HG03521 (cell line): ENCODE data around the gene PUDP.
A peak's percentile ranks its signal among the peaks of the same experiment; 100 is the strongest.

Experiments used
- ATAC-seq: cut with Tn5 transposase; IDR thresholded peaks from one replicate; pipeline ENCODE4 v1.9.1; 2021; ENCODE audit warnings: mild to moderate bottlenecking, moderate library complexity; ENCODE audit not compliant: unreplicated experiment

Gene PUDP

DNA sequence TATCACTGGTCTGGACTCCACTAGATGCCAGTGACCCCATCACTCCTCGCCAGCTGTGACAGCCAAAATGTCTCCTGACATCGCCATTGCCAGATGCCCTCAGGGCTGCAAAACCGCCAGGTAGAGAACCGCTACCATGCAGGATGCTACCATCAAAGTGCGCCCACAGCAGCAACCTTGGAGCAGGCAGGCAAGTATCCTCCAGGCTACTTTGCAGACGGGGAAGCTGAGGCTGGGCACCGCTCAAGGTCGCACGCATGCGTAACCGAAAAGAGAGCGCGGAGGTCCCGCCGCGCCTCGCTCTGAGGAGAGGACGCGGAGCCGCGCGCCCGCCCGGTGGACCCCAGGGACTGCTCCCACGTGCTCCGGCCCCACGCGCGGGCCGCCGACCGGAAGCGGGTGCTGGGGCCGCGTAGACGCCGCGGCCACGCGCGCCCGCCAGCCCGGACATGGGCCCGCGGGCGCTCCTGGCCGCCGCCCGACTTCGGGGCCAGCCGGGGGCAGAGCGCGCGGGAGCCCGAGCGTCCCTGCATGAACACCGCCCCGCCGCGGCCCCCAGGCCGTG lies 458 bp downstream of the PUDP start, which contains the start of gene STS:
STS (plus strand) TSS at position 300 of the 565 bp plus-strand sequence. CDS start 105,488 bp downstream, outside the sequence.
- ATAC-seq, result peak; percentile 36

DNA sequence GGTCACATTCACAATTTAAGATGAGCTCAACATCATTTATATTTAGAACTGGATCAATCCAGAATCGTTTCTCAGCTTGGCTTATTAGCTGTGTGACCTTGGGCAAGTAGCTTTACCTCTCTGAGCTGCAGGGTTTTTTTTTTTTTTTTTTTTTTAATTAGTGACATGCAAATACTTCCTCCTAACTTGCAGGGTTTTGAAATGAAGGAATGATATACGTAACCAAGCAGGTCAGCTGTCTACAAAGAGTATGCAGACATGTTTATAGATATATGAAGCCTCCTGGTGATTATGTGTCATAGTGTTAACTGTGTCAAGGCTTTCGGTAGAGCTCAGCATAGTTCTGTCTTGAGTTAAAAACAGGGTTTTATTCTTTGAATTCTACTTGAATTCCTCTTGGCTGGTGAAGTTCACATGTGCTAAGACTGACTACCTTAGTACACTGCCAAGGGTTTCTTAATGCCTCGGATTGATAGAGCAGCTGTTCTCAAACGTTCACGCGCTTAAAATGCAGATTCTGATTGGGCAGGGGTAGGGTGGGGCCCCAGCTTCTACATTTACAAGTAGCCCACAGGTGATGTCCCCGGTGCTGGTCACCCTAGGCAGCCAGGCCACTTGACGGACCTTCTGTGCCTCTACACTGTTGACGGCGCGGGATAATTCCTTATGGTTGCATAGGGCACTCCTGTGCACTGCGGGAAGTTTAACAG lies 1.1 kb downstream of the PUDP start:
- ATAC-seq, result peak; percentile 6

- no peak for ATAC-seq
Measured at GRCh38 chrX:7146020-7146702, 1.8 kb downstream of the PUDP start.

GRCh38 chrX:7145454-7145853 lies 2.5 kb downstream of the PUDP start:
- ATAC-seq, result no peak

GRCh38 chrX:7143941-7144525 lies 3.9 kb downstream of the PUDP start:
- ATAC-seq, result no peak

GRCh38 chrX:7143076-7143475 lies 4.9 kb downstream of the PUDP start:
- no peak for ATAC-seq

GRCh38 chrX:7139202-7140081 lies 8.5 kb downstream of the PUDP start:
- ATAC-seq, result no peak

DNA sequence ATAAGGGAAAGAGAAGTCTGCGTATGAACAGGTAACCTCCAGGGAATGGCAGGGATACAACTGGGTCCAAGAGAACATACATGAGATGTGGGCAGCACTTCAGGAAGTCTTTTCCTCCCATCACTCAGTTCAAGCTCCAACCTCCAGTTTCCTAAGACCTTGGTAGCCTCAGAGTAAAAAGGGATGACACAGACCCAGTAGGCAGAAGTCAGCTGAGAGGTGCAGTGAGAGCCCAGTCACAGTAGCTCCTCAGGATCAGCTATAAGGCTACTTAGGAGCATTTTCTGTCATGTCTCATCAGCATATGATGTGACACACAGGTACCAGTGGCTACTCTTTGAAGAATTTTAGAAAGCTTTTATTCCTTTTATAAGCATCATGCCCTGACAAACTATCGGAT lies 13.0 kb downstream of the PUDP start:
- no peak for ATAC-seq

DNA sequence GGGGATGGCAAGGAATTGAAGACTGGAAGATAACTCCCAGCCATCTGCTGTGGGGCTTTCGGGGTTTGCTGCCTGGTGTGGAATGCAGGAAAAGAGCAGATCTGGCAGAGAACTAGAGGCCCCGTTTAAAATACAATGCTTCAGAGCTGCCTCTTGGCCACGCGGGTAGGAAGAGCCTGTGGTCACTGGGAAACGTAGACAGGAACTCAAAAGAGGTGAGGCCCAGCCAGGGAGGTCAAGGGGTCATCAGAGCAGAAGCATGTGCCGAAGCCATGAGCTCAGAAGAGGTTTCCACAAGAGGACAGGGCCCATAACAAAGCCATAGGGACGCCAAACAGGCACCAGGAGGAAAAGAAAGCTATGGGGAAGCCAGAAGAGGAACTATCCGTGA lies 14.9 kb downstream of the PUDP start:
- ATAC-seq, result peak; percentile 22

DNA sequence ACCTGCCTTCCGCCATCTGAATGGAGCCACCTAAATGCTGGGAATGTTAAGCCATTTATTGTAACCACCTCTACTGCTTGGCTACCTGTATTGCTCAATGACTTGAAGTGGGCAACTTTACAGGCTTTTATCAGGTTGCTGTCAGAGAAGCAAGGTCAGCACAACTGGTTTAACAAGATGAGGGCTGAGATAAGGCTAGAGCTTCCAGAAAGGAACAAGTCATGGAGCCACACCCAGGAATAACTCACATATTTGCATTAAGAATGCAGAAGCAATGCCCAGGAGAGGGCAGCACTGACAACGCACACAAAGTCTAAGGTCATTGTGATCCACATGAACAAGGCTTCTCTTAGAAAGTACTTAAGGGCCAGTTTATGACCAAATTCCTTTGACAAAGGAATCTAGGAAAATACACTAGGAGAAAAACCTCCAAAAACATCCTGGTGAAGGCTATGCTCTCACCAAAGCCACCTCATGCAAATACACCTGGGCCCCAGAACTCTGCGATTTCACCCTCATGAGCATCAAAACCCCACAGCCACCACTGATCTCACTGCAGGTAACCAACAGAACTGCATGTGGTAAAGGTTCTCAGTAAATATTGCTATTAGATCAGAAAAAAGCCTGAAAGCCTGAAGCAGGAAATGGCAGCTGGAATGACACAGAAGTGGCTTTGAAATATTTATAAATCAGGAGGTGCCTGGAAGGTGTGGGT lies 15.5 kb downstream of the PUDP start:
- ATAC-seq, result peak; percentile 84

DNA sequence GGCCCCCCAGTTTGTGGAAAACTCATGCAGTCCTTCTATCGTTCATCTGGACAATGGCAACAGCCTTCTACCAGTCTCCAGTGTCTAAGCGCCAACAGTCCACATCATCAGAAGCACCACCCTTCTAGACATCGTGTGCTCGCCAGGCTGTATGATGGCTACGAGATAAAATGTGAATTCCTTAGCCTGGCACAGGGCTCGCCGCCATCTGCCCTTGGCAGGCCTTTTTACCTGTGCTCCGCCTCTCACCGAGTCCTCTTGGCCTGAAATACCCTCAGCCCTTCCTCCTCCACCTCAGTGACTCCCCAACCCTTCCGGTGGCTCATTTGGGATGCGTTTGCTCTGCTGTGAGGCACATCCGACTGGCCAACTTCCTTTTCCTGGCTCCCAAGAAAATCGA lies 16.3 kb downstream of the PUDP start:
- ATAC-seq, result no peak

GRCh38 chrX:7127056-7127455 lies 20.9 kb downstream of the PUDP start:
- no peak for ATAC-seq

DNA sequence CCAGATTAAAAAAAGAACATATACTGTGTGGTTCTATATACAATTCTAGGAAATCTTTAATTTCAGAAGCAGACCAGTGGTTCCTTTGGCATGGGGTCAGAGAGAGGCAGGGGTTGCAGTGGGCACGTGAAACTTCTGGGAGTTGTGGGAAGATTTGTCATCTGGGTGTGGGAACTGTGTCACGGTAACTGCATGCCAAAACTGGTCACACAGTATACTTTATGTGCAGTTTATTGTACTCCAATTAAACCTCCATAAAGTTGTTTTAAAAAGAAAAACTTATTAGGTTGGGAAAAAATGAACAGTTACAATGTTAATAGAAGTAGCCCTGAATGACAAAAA lies 27.1 kb downstream of the PUDP start:
- no peak for ATAC-seq

- no peak for ATAC-seq
Measured at GRCh38 chrX:7119950-7120877, 27.7 kb downstream of the PUDP start.

DNA sequence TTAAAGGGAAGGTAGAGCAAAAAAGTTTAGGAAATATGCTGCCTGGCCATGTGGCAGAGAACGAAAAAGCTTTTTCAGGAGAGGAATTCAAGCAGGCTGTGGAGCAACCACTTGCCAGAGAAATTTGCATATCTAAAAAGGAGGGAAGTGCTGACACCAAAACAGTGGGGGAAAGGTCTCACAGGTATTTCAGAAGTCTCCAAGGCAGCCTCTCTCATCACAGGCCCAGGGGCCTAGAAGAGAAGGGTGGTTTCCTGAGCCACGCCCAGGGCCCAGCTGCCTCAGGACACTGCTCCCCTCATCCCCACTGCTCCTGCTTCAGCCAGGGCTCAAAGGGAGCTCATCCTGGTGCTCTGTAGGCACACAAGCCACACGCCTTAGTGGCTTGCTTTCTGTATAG lies 30.4 kb downstream of the PUDP start:
- no peak for ATAC-seq

DNA sequence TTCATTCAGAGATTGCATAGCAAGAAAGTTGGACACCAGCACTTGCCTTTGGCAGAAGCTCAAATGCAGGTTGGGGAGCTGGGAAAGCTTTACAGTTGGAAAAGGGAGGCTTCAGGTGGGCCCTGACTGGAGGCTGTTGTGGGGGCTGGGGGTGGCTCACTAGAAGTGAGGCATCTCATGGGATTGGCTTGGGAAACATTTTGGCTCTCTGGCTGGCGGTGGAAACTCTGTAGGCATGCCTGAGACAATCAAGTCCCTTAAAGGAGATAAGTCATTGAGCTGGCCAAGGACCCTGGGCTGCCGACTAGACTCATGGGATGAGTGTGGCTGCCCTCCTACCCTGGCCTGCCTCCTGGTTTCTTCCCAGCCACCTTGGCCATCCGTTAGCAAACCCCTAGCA lies 31.9 kb downstream of the PUDP start:
- no peak for ATAC-seq

- peak; percentile 50 for ATAC-seq
Measured at GRCh38 chrX:7115557-7115956, 32.4 kb downstream of the PUDP start.

- ATAC-seq, result no peak
Measured at GRCh38 chrX:7112071-7112470, 35.9 kb downstream of the PUDP start.

- no peak for ATAC-seq
Measured at GRCh38 chrX:7111518-7111917, 36.4 kb downstream of the PUDP start.
